Central memory CD8-positive, alpha-beta T cell (primary cell): ENCODE measurements around the gene UPP1.
"Not testable (repeated sequence)": the region's sequence is repeated elsewhere in the genome, so short reads cannot be mapped to it uniquely, and the experiment has no call there.

Source experiments
- ATAC-seq: fragments of 150-1000 bp; cut with Tn5 transposase; replicated peaks from 2 replicates; pipeline ENCODE4 v1.10.0; 2022; ENCODE audit warnings: mild to moderate bottlenecking, moderate FRiP score, moderate number of reproducible peaks; ENCODE audit not compliant: poor library complexity, severe bottlenecking; ENCODE audit errors: extremely low read depth
- DNase-seq, 2 donors: peaks; one replicate each; pipeline ENCODE4 v3.0.0; 2021; ENCODE audit warnings: low spot score in 2 of 2
- H3K27ac Mint-ChIP-seq: one replicate; pipeline ENCODE4 v1.8.0; 2022; ENCODE audit warnings: low read depth, mild to moderate bottlenecking, moderate library complexity, mixed read lengths
- H3K27me3 Mint-ChIP-seq: one replicate; pipeline ENCODE4 v1.8.0; 2022; ENCODE audit warnings: mixed read lengths
- H3K36me3 Mint-ChIP-seq: one replicate; pipeline ENCODE4 v1.8.0; 2022; ENCODE audit warnings: mild to moderate bottlenecking, moderate library complexity, mixed read lengths; ENCODE audit not compliant: insufficient read depth
- H3K4me1 Mint-ChIP-seq: one replicate; pipeline ENCODE4 v1.8.0; 2022; ENCODE audit warnings: mixed read lengths
- H3K4me3 Mint-ChIP-seq: one replicate; pipeline ENCODE4 v1.8.0; 2022; ENCODE audit warnings: mild to moderate bottlenecking, moderate library complexity, mixed read lengths
- H3K9me3 Mint-ChIP-seq: one replicate; pipeline ENCODE4 v1.8.0; 2022; ENCODE audit warnings: mixed read lengths

The UPP1 gene

GRCh38 chr7:48059706-48060105 is 29.4 kb upstream of the UPP1 start:
- H3K27me3 Mint-ChIP-seq: peaks cover 9% of the 10 kb centered on the region
- H3K27ac Mint-ChIP-seq: no peak overlapping the region
- H3K36me3 Mint-ChIP-seq: no peaks in the 10 kb centered on the region
- no peaks in the 10 kb centered on the region for H3K4me1 Mint-ChIP-seq
- no peak for DNase-seq
- H3K4me3 Mint-ChIP-seq: no peak overlapping the region
- H3K9me3 Mint-ChIP-seq: no peaks in the 10 kb centered on the region
- no peak for ATAC-seq

GRCh38 chr7:48063985-48064384 is 25.1 kb upstream of the UPP1 start:
- DNase-seq (no peak), ATAC-seq (no peak)
- no peaks in the 10 kb centered on the region for H3K9me3 Mint-ChIP-seq
- H3K36me3 Mint-ChIP-seq: no peaks in the 10 kb centered on the region
- H3K4me1 Mint-ChIP-seq: no peaks in the 10 kb centered on the region
- H3K27ac Mint-ChIP-seq: no peak overlapping the region
- peaks cover 9% of the 10 kb centered on the region for H3K27me3 Mint-ChIP-seq
- H3K4me3 Mint-ChIP-seq: no peak overlapping the region

GRCh38 chr7:48067475-48067874 is 21.6 kb upstream of the UPP1 start:
- ATAC-seq (no peak), DNase-seq (no peak)
- H3K27me3 Mint-ChIP-seq: no peaks in the 10 kb centered on the region
- peaks cover 10% of the 10 kb centered on the region for H3K9me3 Mint-ChIP-seq
- H3K36me3 Mint-ChIP-seq: no peaks in the 10 kb centered on the region
- no peak overlapping the region for H3K4me3 Mint-ChIP-seq
- no peaks in the 10 kb centered on the region for H3K4me1 Mint-ChIP-seq
- no peak overlapping the region for H3K27ac Mint-ChIP-seq

GRCh38 chr7:48074204-48074654 is 14.8 kb upstream of the UPP1 start:
- DNase-seq (no peak), ATAC-seq (no peak)
- Mint-ChIP-seq H3K27ac (no peak overlapping the region), H3K9me3 (peaks cover 10% of the 10 kb centered on the region), H3K27me3 (no peaks in the 10 kb centered on the region), H3K4me1 (no peaks in the 10 kb centered on the region), H3K4me3 (no peak overlapping the region), H3K36me3 (no peaks in the 10 kb centered on the region)

GRCh38 chr7:48077423-48077822 is 11.6 kb upstream of the UPP1 start:
- no peaks in the 10 kb centered on the region for H3K9me3 Mint-ChIP-seq
- no peaks in the 10 kb centered on the region for H3K4me1 Mint-ChIP-seq
- H3K36me3 Mint-ChIP-seq: no peaks in the 10 kb centered on the region
- H3K27ac Mint-ChIP-seq: no peak overlapping the region
- H3K27me3 Mint-ChIP-seq: no peaks in the 10 kb centered on the region
- DNase-seq (no peak), ATAC-seq (no peak)
- H3K4me3 Mint-ChIP-seq: no peak overlapping the region

- no peak for DNase-seq
- no peak overlapping the region for H3K27ac Mint-ChIP-seq
These were observed 10.6 kb upstream of the UPP1 start for GRCh38 chr7:48078470-48078869.

GRCh38 chr7:48082378-48082777 is 6.7 kb upstream of the UPP1 start:
- H3K27ac Mint-ChIP-seq: not testable (repeated sequence)
- H3K4me1 Mint-ChIP-seq: peaks cover 41% of the 10 kb centered on the region

More at GRCh38 chr7:48078470-48078869, 10.6 kb upstream of the UPP1 start:
- ATAC-seq: no peak
- H3K4me1 Mint-ChIP-seq: peaks cover 8% of the 10 kb centered on the region
- H3K4me3 Mint-ChIP-seq: no peak overlapping the region
- no peaks in the 10 kb centered on the region for H3K9me3 Mint-ChIP-seq
- H3K27me3 Mint-ChIP-seq: no peaks in the 10 kb centered on the region
- peaks cover 2% of the 10 kb centered on the region for H3K36me3 Mint-ChIP-seq

GRCh38 chr7:48083114-48083830 is 5.8 kb upstream of the UPP1 start:
- H3K27ac Mint-ChIP-seq: peak overlapping the region; percentile 98
- no peaks in the 10 kb centered on the region for H3K9me3 Mint-ChIP-seq
- ATAC-seq: no peak
- H3K27me3 Mint-ChIP-seq: no peaks in the 10 kb centered on the region
- DNase-seq: no peak
- H3K4me1 Mint-ChIP-seq: peaks cover 44% of the 10 kb centered on the region
- peaks cover 13% of the 10 kb centered on the region for H3K36me3 Mint-ChIP-seq
- H3K4me3 Mint-ChIP-seq: no peak overlapping the region

More at GRCh38 chr7:48082378-48082777, 6.7 kb upstream of the UPP1 start:
- H3K36me3 Mint-ChIP-seq, ATAC-seq, H3K27me3 Mint-ChIP-seq, DNase-seq, H3K4me3 Mint-ChIP-seq, H3K9me3 Mint-ChIP-seq: not testable (repeated sequence)

- H3K9me3 Mint-ChIP-seq: no peaks in the 10 kb centered on the region
These were observed 4.2 kb upstream of the UPP1 start for GRCh38 chr7:48084727-48085432.

GRCh38 chr7:48085433-48085791 is 3.7 kb upstream of the UPP1 start:
- H3K4me3 Mint-ChIP-seq: peak overlapping the region; percentile 58
- H3K9me3 Mint-ChIP-seq: no peaks in the 10 kb centered on the region
- ATAC-seq (no peak), DNase-seq (no peak)
- H3K27ac Mint-ChIP-seq: peak overlapping the region; percentile 98
- peaks cover 31% of the 10 kb centered on the region for H3K36me3 Mint-ChIP-seq
- no peaks in the 10 kb centered on the region for H3K27me3 Mint-ChIP-seq
- H3K4me1 Mint-ChIP-seq: peaks cover 53% of the 10 kb centered on the region

More at GRCh38 chr7:48084727-48085432, 4.2 kb upstream of the UPP1 start:
- H3K36me3 Mint-ChIP-seq: peaks cover 28% of the 10 kb centered on the region
- DNase-seq (peak in 1 of 2 donors; percentile 59), ATAC-seq (peak; percentile 33)
- peaks cover 50% of the 10 kb centered on the region for H3K4me1 Mint-ChIP-seq
- no peaks in the 10 kb centered on the region for H3K27me3 Mint-ChIP-seq
- H3K4me3 Mint-ChIP-seq: peak overlapping the region; percentile 58
- peak overlapping the region; percentile 98 for H3K27ac Mint-ChIP-seq

- Mint-ChIP-seq H3K4me1 (peaks cover 58% of the 10 kb centered on the region), H3K36me3 (peaks cover 36% of the 10 kb centered on the region), H3K27ac (peak overlapping the region; percentile 98), H3K27me3 (no peaks in the 10 kb centered on the region), H3K4me3 (no peak overlapping the region), H3K9me3 (no peaks in the 10 kb centered on the region)
- DNase-seq (no peak), ATAC-seq (no peak)
These were observed 3.1 kb upstream of the UPP1 start for GRCh38 chr7:48085942-48086341.

GRCh38 chr7:48087349-48087748 is 1.7 kb upstream of the UPP1 start:
- Mint-ChIP-seq H3K27me3 (no peaks in the 10 kb centered on the region), H3K4me1 (peaks cover 72% of the 10 kb centered on the region), H3K9me3 (no peaks in the 10 kb centered on the region), H3K4me3 (peak overlapping the region; percentile 89), H3K36me3 (peaks cover 46% of the 10 kb centered on the region), H3K27ac (peak overlapping the region; percentile 98)
- DNase-seq (no peak), ATAC-seq (peak; percentile 9)

- H3K27ac Mint-ChIP-seq: peak overlapping the region; percentile 98
- peak overlapping the region; percentile 89 for H3K4me3 Mint-ChIP-seq
- H3K27me3 Mint-ChIP-seq: no peaks in the 10 kb centered on the region
- H3K9me3 Mint-ChIP-seq: no peaks in the 10 kb centered on the region
- peaks cover 55% of the 10 kb centered on the region for H3K36me3 Mint-ChIP-seq
- ATAC-seq: peak; percentile 80
- no peak for DNase-seq
- H3K4me1 Mint-ChIP-seq: peaks cover 74% of the 10 kb centered on the region
These were observed 463 bp upstream of the UPP1 start for GRCh38 chr7:48088559-48089045.
